Smooth muscle cell (in vitro differentiated cells): ENCODE data around the gene IGF1R. TPM values are rescaled to one million over a fixed set of nuclear protein-coding genes. Genes with fewer than 3 reads are reported as not detected.

Experiments
- DNase-seq: peaks from one replicate; lab custom pipeline; 2025; ENCODE audit not compliant: unreplicated experiment; lab: John Stamatoyannopoulos, UW
- H2AFZ ChIP-seq: fragments of 200-600 bp; sonication (generic); 2 replicates; pipeline ENCODE4 v1.6.0; 2016; ENCODE audit warnings: antibody characterized with exemption, low read depth, mild to moderate bottlenecking
- H3F3A ChIP-seq: fragments of 200-600 bp; sonication (generic); 2 replicates; pipeline ENCODE4 v1.6.0; 2017; ENCODE audit warnings: antibody characterized with exemption, low read depth
- H3K27ac ChIP-seq: fragments of 200-600 bp; sonication (generic); 2 replicates; pipeline ENCODE4 v1.5.1; 2016; ENCODE audit warnings: low read depth, mild to moderate bottlenecking
- H3K27me3 ChIP-seq: fragments of 200-600 bp; sonication (generic); 2 replicates; pipeline ENCODE4 v1.6.1; 2016; ENCODE audit warnings: low read depth, mild to moderate bottlenecking
- H3K36me3 ChIP-seq: fragments of 200-600 bp; sonication (generic); 2 replicates; pipeline ENCODE4 v1.5.1; 2016; ENCODE audit warnings: low read depth
- H3K4me1 ChIP-seq: fragments of 200-600 bp; sonication (generic); 2 replicates; pipeline ENCODE4 v1.5.1; 2016; ENCODE audit warnings: low read depth
- H3K4me2 ChIP-seq: fragments of 200-600 bp; sonication (generic); 2 replicates; pipeline ENCODE4 v1.6.0; 2016; ENCODE audit warnings: mild to moderate bottlenecking
- H3K4me3 ChIP-seq: fragments of 200-600 bp; sonication (generic); 2 replicates; pipeline ENCODE4 v1.5.1; 2016; ENCODE audit warnings: mild to moderate bottlenecking
- H3K79me2 ChIP-seq: fragments of 200-600 bp; sonication (generic); 2 replicates; pipeline ENCODE4 v1.6.0; 2016; ENCODE audit warnings: low read depth, mild to moderate bottlenecking
- H3K9ac ChIP-seq: fragments of 200-600 bp; sonication (generic); 2 replicates; pipeline ENCODE4 v1.6.0; 2016; ENCODE audit warnings: low read depth
- H3K9me3 ChIP-seq: fragments of 200-600 bp; sonication (generic); replicated peaks from 2 replicates; pipeline ENCODE4 v1.5.1; 2016; ENCODE audit warnings: low read depth
- H4K20me1 ChIP-seq: fragments of 200-600 bp; sonication (generic); 2 replicates; pipeline ENCODE4 v1.6.0; 2016; ENCODE audit warnings: low read depth
- CTCF ChIP-seq: fragments of 200-600 bp; sonication (generic); IDR thresholded peaks from 2 replicates; pipeline ENCODE4 v1.5.1; 2017; ENCODE audit warnings: borderline replicate concordance, mild to moderate bottlenecking, antibody characterized with exemption; ENCODE audit not compliant: insufficient read depth, poor library complexity, severe bottlenecking
- WGBS: methylation state at CpG from one replicate; pipeline ENCODE4 v1.1.7; 2016; ENCODE audit warnings: low lambda C conversion rate; 5-methylcytosine and 5-hydroxymethylcytosine counted together
- polyA plus RNA-seq: library from polyadenylated mRNA; unstranded; fragments of >200 nt; fragmentation: Nextera tagmentation; extraction: Ambion mirVana; gene quantifications from 2 replicates; pipeline ENCODE4 v1.2.1, GENCODE V29; 2016
- total RNA-seq: library from RNA; depleted of rRNA; stranded (reverse); fragments of >200 nt; gene quantifications from 2 replicates; pipeline ENCODE4 v1.2.3, GENCODE V29; 2014

IGF1R gene
- total and polyA plus RNA-seq, 2 experiments from 2014 or later = 14.0 to 70.2 TPM

GRCh38 chr15:98674336-98674735, 26.0 kb downstream of the IGF1R start:
- Histone ChIP-seq H2AFZ (no peak overlapping the region), H3F3A (peaks cover 30% of the 10 kb centered on the region), H3K27ac (peak overlapping the region; percentile 29), H3K9ac (no peak overlapping the region), H4K20me1 (peaks cover 41% of the 10 kb centered on the region), H3K4me1 (peaks cover 26% of the 10 kb centered on the region), H3K4me2 (no peak overlapping the region), H3K79me2 (peaks cover 88% of the 10 kb centered on the region), H3K9me3 (no peaks in the 10 kb centered on the region), H3K36me3 (no peaks in the 10 kb centered on the region), H3K4me3 (no peak overlapping the region), H3K27me3 (no peaks in the 10 kb centered on the region)
- no peak for TF ChIP-seq CTCF
- no peak for DNase-seq
- 85% methylated on average over 9 of the region's 9 CpGs for WGBS

- no peak for TF ChIP-seq CTCF
- Histone ChIP-seq H3K4me3 (no peak overlapping the region), H3K36me3 (no peaks in the 10 kb centered on the region), H3K9ac (no peak overlapping the region), H2AFZ (no peak overlapping the region), H3K4me2 (no peak overlapping the region), H3F3A (peaks cover 15% of the 10 kb centered on the region), H3K27ac (peak overlapping the region; percentile 1), H3K9me3 (no peaks in the 10 kb centered on the region), H3K79me2 (peaks cover 93% of the 10 kb centered on the region), H3K4me1 (peaks cover 4% of the 10 kb centered on the region), H3K27me3 (no peaks in the 10 kb centered on the region), H4K20me1 (peaks cover 53% of the 10 kb centered on the region)
- 81% methylated on average over 7 of the region's 7 CpGs for WGBS
- DNase-seq = no peak
Measured at GRCh38 chr15:98676586-98677270, 28.4 kb downstream of the IGF1R start.

- H3F3A ChIP-seq = peaks cover 10% of the 10 kb centered on the region
- no peak for DNase-seq
- H3K27ac ChIP-seq = peak overlapping the region; percentile 1
- no peaks in the 10 kb centered on the region for H3K36me3 ChIP-seq
- H3K4me1 ChIP-seq = no peaks in the 10 kb centered on the region
- no peaks in the 10 kb centered on the region for H3K9me3 ChIP-seq
- no peaks in the 10 kb centered on the region for H3K27me3 ChIP-seq
- H3K79me2 ChIP-seq = peaks cover 100% of the 10 kb centered on the region
- H3K4me2 ChIP-seq = no peak overlapping the region
- no peak overlapping the region for H3K9ac ChIP-seq
- H2AFZ ChIP-seq = no peak overlapping the region
- no peak overlapping the region for H3K4me3 ChIP-seq
- peaks cover 61% of the 10 kb centered on the region for H4K20me1 ChIP-seq
- no peak for TF ChIP-seq CTCF
- 72% methylated on average over 5 of the region's 5 CpGs for WGBS
Measured at GRCh38 chr15:98677345-98678059, 29.2 kb downstream of the IGF1R start.
